Non-pigmented ciliary epithelial cell (primary cell): ENCODE results near the gene EVA1B.

Experiments used
- DNase-seq: peaks from one replicate; pipeline ENCODE4 v3.0.0-alpha.2; 2010; ENCODE audit warnings: low read depth

The EVA1B gene, protein sequence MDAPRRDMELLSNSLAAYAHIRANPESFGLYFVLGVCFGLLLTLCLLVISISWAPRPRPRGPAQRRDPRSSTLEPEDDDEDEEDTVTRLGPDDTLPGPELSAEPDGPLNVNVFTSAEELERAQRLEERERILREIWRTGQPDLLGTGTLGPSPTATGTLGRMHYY

DNA sequence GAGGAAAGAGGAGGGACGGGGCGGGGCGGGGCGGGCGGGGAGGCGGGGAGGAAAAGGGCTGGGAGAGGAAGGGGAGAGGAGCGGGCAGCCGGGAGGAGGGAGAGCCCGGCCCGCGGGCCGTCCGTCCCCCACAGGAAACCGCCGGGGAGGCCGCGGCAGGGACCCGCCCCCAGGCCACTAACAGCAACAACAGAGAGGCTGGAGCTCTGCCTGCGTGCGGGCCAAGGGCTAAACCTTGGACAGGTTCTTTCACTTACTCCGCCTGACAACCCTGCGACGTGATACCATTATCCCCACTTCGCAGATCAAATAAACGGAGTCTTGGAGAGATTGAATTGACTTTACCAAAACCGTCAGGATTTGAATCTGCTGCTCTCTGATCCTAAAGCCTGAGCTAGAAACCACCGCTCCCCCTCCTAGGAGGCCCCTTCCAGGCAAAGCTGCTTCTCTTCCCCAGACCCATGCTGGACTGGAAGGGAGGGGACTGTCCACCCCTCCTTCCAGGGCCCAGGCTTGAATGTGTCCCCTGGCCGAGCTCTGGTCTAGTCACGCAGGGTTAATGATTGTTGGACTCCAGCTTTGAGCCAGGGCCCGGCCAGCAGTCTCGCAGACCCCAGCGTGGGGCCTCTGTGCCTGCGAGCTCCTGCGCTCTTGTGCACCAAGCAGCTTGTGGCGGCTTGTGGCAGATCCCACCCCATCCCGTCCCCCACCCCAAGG, at the start of gene EVA1B:
Gene EVA1B, minus strand, starts transcription at position 10 of the 717 bp plus-strand sequence. CDS start 608 bp downstream, outside the sequence.
- DNase-seq = no peak

DNA sequence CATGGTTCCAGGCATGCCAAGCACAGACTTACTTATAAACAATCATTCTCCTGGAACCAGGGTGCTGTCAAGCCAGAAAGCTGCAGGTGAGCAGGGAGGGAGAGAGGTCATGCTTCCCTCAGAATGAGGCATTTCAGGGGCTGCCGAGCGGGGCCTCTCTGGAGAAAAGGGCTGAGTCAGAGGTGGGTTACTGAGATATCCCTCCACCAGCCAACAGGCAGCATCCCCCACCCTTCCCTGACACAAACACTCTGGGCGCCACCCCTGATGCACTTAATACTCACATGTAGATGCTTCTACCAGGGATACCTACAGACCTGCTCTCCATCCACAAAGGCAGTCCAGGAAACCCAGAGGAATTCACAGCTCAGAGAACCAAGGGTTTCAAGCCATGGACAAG, 49.2 kb upstream of the EVA1B start:
- no peak for DNase-seq

DNA sequence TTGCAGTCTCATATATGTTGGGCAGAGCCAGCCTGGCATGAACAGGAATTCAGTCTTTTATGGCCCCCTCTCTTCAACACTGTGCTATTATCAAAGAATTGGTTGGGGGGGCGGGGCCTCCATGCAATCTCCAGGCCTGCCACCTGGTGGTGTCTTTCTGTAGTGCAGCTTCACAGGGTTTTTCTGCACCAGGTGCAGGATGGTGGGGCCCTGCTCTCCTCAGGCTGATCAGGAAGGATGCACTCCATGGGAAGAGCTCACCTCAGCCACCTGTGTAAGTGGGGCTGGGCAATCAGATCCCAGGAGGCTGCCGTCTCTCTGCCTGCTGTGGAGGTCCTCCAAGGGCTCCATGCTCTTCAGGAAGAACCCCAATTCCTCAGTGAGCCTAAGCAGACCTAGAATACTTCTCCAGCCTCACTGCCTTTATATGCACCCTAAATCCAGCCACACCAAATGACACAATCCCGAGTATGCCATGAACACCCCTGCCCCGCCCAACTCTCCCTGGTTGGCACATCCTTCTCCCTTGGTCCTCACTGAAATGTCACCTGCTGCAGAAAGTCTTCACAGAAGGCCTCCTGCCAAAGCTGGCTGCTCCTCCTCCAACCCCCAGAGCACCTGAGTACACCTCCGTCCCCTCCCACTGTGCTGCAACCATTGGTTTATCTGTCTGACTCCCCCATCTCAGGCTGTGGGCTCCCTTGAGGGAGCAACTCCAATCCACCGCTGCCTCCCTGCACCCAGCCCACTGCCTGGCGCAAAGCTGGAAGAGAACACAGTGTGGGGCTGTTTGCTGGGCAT, 45.8 kb upstream of the EVA1B start:
- no peak for DNase-seq

DNA sequence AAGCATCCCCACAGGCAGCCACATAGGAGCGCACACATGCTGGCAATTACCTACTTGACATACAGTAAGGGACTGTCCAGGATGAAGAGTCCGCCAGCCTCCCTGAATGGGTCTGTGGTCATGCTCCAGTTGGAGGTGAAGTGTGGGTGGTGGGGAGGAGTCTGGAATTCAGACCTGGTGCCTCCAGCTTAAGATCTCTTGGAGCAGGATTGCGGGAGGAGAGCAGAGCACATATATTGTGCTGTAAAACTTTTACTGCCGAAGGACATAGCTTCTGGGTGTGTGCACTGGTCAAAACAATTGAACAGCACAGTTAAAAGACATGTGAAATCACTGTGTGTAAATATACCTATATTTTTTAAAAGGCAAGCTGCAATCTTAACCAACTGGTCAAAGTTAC, 44.4 kb upstream of the EVA1B start:
- DNase-seq = no peak

DNA sequence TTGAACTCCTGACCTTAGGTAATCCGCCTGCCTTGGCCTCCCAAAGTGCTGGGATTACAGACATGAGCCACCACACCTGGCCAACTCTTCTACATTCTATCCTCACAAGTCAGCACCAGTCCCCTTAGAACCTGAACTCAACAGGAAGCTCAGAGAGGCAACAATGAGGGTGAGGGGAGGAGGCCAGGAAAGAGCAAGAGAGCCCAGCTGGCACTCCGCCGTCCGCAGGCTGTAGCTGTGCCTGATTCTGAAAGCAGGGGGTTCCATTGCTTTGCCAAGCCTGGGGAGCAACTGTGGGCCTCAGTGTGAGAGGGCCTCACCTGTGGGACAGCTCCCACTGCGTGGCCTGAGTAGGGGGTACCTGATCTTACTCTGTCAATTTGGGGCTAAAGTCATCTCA, 43.6 kb upstream of the EVA1B start:
- no peak for DNase-seq

DNA sequence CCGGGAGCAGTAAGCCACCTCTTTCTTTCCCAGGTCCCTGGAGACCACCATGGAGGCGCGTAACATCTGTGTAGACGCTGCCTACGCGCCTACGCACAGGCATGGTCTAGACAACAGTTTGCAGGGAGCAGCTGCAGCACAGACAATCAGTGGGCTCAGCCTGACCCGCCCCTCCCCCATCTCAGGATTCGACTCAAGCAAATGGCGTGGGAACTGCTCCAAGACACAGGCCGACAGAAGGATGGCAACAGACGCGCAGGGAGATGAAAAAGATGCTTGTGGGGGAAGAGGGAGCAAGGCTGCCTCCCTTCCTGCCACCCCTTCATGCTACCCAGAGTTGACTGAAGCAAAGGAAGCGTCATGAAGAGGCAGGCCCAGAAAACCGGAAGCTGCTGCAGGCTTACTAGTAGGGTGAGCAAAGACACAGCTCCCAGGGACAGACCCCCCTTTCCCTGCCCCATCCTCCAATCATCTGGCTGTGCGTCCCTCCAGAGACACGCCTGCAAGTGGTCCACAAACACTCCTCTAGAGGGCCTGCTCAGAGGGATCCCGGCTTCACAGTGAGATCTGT, 42.7 kb upstream of the EVA1B start:
- no peak for DNase-seq

DNA sequence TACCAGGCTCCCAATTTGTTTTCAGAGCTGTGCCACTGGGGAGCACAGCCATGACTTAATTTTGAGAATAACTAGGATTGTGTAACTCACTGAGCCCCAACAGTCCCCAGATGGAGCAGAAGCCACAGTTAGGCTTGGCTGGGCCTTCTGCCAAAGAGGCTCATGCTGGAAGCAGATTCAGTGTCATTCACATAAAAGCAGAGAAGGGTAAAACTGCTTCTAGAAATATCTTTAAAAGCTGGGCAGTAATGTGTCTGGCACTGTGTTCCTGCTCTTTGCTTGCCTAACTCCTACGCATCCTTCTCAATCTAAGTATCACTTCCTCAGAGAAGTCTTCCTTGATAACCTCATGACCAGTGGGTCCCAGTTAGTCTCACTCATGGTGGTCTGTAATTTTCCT, 41.9 kb upstream of the EVA1B start:
- DNase-seq = no peak

DNA sequence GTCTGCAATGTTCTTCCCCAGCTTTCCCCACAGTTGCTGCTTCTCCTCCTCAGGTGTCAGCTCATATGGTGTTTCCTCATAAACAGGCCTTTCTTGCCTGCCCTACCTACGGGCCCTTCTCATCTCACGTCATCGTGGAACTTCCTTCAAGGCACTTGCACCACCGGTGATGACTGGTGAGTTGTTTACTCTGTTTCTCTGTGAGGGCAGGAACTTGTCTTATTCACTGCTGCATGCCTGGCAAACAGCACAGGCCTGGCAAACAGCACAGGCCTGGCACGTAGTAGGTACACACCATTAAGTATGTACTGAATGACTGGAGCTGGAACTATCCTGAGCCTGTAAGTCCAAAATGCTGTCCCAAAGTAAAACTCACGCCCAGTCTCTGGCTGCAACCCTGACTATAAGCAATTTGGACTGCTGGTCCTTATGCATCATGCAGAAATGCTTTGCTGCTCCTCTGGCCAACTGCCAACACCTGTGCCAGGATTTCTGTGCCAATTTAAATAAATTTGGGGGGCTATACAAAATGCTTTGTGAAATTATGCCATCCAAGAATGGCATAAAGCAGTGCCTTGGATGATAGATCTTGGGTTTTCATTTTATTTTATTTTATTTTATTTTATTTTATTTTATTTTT, 36.6 kb upstream of the EVA1B start:
- no peak for DNase-seq

DNA sequence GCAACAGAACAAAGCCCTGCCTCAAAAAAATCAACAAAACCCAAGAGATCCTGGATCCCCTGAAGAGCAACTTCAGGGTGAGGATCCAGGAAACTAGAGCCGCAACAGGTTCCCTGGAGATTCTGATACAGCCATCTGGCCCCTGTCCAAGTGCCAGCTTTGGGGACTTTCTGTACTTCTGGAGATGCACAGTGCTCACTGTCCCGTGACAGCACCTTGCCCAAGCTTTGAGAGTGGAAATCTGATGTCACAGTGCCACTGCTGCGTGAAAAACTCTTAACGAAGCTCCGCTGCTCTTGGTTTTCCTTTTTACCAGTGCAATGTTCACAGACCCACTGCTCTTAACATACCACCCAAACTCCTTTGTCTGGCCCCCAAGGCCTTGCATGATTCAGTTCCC, 35.9 kb upstream of the EVA1B start:
- no peak for DNase-seq

DNA sequence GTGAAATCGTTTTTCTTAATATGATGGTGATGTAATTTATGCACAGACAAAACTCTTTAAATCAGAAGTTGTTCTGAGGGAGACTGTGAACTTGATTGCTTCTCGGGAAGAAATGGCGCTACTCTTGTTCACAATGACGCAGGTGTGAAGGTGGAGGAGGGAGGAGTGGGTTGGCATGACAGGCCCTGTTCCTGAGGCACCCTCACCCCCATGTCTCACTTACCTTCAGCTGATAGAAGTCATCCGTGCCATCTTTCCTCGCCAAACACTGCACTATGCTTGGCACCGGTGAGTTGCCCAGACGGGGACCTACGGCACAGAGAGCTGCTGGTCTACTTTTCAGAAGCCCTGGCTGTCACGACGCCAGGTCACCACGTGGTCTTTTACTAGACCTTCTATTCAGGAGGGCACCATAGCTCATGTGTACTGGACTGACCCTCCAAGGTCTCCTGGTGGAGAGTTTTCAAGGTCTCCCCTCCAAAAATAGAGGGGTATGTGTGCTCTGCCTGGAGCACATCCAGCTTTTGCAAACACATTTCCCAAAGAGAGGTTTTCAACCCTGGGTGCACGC, 35.2 kb upstream of the EVA1B start:
- no peak for DNase-seq

DNA sequence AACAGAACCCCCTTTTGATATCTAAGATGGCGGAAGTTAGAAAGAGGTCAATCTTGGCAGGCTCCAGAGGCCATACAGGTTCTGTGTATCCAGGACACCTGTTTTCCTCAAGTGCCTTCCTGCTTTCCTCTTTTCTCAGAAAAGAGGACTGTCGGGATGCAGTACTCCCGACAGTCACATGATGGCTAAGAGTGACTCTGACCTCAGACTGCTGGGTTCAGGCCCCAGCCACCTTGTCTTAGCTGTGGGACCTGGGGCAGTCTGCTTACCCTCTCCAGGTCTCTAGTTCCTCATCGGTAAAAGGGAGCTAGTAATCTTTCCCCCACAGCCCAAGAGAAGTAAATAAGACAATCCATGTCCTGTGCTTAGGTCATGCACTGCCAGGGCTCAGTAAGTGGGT, 32.4 kb upstream of the EVA1B start:
- DNase-seq = no peak

DNA sequence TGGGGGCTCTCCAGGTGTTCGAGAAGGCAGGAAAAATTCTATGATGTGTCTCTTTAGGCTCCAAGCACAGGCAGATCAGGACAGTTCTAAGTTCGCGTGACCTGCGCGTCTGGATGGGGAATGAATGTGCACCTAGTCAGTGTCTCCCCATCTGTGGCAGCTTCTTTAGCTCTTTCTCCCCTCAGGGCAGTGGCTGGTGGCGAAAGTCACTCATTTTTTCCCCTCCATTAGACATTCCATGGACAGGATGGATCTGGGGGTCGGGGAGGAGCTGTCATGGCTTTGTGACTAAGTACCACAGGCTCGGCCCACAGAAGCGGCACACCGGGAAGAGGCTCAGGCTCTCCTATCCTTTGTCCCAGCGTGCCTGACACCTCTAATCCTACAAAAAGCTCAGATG, 31.0 kb upstream of the EVA1B start:
- no peak for DNase-seq

DNA sequence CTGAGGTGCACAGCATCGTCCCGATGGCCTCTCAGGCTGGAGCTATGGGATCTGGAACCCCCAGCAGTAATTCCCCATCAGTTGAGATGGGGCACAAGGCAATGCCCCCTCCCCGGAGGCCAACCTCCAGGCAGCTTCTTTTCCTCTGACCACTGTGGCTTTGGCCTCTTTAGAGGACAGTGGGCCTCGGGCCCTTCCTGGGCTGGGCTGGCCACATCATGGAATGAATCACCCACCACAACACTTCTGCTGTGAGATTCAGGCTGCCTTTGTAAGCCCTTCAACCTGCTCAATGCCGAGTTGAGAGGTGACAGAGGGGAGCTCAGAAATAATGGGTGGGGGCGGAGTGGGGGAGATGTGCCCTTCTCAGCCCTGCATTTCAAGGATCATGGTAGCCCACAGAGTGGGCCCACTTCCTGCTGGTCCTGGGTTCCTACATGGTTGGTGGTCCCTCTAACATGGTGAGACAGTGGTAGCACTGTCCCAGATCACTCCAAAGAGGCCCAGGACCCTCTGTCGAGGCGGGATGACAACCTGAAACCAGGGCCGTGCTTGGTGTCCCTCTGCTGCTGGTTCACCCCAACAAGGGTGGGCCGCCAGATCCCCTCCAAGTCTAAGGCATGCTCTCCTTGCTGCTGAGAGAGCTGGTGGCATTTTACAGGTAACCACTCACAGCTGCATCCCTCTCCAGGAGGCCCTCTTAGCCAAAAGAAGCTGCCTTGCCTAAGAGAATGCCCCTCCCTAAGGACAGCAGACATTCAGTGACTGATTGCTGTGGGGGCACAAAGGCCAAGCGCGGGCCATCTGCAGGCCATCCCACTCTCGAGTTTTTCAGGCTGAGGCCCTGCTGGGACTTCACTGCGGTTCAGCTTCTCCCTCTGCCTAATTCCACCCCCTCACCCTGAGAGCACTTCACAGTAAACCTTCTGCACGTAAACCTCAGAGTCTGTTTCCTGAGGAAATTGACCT, 29.7 kb upstream of the EVA1B start:
- no peak for DNase-seq

DNA sequence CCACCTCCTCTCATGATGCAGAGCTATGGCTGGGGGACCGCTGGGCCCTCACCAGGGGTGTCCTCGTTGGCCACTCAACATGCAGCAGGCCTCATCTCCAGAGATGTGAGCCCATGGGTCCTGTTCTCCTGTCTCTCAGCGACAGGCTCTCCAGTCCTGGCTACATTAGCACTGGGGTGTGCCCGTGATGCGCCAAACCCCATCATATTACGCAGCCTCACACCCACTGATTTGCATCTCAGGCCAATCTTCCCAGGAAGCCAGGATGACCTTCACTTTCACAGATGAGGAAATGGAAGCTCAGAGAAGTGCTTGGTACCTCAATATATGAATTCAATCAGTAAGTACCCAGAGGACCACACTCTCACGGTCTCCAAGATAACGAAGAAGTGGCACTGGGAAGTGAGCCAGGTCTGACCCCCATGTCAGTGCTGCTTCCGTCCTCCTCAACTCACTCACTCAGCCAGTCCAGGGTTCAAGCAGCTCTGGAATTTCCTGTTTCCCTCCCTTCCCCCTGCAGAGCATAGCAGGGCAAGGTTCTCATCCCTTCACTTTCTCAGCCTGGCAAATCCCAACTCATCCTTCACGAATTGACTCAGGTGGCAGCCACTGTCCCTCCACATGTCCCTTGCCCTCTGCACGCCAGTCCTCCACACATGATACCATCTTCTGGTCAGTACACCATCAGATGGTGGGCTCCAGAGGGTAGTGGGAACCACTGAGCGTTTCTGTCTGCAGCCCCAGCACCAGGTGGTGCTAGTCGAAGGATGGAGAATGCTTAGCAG, 28.9 kb upstream of the EVA1B start:
- DNase-seq = no peak

DNA sequence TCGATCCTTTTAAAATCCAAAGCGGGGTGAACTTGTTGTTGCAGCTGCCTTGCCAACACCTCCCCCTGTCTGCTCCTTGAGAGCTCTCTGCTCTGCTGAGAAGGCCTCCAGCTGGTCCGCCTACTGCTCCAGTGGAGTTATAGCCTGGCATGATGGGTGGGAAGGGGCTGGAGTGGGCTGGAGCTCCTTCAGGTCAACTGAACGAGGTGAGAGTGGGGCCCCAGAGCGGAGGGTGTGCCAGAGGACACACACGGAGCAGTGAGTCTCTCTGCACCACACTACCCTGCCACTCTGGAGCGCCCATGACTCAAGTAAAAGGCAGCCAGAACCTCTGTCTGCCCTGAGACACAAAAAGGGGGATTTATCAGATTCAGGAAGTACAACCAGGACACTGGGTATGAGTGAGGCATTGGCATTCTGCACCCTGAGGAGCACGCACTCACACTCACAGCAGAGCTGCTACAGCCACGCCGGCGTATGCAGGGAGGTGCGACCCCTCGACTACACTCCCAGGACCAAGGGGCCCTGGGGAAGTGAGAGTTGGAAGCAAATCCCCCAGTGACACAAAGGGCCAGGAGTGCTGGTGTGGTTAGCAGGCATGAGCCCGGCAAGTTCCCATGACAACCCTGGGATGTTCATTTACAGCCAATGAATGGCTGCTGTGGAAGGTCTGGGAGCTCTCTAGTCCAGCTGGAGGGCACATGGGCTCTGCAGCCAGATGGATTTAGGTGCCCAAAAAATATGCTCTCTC, 28.0 kb upstream of the EVA1B start:
- DNase-seq = peak; percentile 68

DNA sequence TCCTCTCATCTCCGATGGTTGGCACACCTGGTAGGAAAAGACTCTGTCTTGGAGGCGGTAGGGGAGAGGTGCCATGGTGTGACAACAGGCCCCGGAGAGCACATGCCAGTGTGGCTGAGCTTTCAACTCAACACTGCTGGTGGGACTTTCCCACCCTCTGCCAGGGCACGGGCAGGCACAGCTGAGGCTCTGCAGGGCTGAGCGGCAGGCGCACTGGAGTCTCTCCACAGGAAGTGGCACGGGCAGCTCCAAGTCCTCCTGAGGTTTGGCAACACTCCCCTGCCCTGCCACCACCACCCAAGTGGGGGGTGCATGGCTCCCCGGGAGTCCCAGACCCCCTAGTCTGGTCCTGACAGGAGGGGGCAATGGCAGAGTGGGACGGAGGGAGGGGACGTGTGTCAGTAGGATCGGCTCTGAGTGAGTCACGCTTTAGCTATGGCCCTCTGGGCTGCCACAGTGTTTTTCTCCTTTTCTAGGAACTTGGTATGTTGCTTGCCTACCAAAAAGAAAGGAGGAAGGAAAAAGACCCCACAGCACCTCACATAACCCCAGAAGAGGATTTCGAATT, 27.3 kb upstream of the EVA1B start:
- no peak for DNase-seq

DNA sequence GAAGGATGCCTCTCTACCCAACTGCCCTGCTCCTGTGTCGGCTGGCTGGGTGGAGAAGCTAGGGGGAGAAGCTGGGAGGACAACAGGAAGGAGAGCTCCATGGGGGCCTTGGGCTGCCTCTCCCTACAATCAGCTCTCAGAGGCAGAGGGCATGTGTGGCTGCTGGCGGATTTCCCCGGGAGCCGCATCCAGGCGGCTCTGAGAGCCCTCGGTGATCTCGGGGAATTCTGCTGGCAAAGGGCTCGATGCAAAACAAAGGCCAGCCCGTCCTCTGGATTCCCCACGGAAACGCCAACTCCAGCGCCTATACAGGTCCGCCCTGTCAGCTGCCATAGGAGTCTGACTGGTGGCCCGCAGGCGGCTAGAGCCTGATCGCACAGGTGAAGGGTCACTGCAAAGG, 26.4 kb upstream of the EVA1B start:
- DNase-seq = no peak

DNA sequence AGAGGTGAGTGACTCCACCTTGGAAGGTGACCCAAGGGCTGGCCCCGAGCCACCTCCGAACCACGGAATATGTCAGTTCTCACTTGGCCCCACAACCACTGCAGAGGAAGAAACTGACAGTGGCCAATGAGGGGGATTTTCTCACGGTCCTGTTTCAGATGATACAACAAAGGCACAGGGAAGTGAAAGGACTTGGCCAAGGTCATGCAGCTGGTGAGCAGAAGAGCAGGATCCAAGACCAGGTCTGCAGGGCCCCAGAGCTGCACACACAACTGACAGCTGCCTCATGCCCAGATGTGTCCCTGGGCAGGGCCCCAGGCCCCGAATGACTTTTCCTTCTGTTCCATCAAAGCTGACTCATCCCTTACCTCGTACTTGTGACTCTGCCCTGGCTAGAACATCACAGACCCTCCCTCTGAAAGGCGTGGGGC, 25.8 kb upstream of the EVA1B start:
- DNase-seq = no peak
